NCI-H774 (cell line): ENCODE data around the gene VAT1L.

Experiments
- DNase-seq: peaks from one replicate; lab custom pipeline; 2025; lab: John Stamatoyannopoulos, UW

Gene VAT1L

DNA sequence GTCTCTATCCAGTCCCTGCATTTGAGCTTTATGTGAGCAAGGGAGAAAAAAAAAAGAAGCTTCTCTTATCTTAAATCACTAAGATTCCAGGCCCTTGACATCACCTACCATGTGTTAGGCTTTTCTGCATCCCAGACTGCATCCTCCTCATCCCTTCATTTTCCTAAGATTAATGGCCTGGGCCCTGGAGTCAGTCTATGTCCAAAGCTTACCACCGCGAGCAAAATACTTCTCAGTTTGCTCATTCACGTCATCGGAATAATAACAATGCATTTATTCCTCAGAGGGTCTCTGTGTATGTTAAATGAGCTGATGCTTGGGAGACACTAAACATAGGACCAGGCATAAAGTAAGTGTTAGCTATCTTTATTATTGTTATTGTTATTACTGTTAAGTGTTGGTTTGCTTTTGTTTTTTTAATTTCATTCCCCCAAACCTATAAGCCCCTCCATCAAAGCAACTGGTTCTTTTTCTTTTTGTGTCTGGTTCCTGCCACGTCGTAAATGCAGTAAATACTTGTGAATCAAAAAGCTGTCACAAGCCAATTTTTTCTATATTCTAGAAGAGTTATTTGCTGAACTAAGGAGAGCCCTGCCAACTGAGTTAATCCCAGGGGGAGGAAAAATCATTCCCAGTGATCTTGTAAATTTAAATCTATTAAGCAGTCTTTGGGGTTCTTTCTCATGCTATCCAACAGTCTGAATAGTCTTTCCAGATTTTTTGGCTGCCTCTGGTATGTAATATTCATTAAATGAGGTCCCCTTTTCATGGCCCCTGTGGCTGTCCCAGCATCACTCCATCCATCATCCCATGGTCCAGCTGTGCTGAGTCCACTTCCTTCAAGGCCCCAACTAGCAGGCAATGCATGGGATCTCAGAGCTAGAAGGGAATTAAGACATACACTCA, 46.5 kb downstream of the VAT1L start:
- no peak for DNase-seq

DNA sequence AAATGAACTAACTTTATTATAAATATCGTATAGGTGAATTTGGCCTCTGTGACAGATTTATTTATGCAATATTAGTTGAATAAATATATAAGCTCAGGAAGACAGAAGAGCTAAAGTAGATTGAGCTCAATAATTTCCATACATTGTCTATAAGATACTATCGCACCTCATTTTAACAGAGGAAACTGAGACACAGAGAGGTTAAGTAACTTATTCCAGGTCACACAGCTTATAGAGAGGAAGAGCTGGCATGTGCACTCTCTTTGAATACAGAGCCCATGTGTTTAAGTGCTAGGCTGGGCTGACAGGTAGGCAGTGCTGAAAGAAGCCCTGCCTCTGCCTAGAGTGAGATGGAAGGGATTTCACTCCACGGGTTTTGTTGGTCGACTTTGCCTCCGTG, 48.4 kb downstream of the VAT1L start:
- no peak for DNase-seq

DNA sequence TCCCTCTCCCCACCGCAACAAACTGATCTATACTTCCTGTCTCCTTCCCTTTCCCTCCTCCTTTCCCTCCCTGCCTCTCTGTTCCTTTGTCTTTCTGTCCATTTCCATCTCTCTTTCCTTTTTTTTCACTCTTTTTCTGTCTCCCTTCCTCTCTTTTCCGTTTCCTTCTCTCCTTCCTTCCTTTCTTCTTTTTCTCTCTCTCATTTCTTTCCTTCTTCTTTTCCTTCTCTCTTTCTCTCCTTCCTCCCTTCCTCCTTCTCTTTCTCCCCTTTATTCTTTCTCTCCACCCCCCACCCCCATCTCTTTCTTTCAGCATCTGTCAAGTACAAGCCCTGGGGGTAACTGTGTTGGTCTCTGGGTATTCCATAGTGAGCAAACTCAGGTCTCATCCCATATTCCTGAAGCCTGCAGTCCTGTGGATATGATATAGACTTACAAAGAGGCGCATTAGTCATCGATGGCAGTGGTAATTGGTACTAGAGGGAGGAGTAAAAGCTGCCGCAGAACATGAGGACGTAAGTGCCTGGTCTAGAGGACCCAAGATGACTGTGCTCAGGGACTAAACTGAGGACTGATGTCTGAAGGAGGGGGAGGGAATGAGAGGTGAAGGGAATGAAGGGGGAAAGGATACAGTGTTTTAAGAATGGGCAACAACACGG, 50.4 kb downstream of the VAT1L start:
- DNase-seq, result no peak

DNA sequence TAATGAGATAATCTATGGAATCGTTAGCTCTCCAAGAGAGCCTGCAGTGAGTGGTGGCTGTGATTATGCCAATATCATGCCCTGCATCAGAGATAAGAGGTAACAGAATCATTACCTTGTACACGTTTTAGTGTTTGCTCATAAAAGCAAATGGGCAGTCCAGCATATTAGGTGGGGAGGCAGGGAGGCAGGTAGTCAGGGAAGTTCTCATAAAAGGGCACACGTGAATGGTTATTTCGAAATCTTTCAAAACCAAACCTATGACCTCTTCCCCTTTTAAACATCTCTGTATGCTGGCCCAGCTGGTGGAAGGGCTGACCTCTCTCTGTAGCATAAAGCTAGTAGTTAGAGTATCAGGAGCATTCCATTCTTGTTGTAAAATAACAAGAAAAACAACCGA, 51.7 kb downstream of the VAT1L start:
- DNase-seq, result no peak

DNA sequence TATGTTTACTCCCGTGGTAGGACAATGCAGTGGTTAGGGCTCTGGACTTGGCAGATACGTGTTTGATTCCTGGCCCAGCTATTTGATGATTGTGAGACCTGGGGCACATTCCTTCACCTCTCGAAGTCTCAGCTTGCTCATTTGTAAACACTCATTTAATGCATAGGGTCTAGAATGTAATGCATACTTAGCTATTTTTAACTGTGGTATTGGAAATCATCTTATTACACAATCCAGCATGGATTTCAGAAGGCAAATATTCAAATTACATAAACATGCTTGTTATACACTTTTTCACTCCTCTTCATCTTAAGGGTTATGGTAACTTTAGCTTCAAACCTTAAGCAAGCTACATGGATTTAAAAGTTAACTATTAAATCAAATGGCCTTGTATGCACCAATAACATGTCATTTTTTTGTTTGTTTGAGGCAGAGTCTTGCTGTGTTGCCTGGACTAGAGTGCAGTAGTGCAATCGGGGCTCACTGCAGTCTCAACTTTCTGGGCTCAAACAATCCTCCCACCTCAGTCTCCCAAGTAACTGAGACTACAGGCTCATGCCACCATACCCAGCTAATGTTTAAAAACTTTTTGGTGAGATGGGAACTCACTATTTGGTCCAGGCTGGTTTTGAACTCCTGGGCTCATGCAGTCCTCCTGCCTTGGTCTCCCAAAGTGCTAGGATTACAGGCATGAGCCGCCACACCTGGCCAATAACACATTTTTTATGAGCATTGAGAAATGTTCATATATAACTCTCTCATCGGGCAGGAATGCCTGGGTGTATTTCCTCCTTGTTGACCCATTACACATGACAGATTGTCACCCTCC, 52.5 kb downstream of the VAT1L start:
- DNase-seq, result no peak

DNA sequence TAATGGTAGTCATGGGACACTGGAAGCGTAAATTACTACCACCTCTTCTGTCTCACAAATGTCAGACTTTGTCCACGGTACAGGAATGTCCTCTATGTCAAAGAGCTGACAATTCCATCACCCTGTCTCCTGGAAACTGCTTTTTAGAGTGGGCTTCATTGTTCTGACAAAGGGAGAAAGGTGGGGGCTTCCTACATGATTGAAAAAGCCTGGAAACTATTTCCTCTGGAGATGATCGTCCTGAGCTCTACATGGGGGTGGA, 53.1 kb downstream of the VAT1L start:
- DNase-seq, result no peak

DNA sequence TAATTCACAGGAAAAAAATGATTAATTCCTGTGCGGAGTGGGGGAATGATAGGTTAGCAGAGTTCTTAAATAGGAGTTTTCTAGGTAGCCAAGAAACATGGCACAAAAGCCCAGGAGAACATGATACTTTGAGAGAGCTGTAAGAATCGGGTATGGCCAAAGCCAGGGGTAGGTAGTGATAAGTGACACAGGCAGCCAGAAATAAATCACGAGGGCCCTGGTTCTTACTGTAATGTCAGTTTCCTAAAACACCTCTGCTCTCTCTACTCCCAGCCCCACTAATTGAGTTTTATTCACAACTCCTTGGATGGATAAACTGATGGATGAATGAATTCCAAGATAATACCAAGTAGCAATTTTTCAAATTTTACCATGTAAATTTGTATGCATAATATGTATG, 54.1 kb downstream of the VAT1L start:
- no peak for DNase-seq

DNA sequence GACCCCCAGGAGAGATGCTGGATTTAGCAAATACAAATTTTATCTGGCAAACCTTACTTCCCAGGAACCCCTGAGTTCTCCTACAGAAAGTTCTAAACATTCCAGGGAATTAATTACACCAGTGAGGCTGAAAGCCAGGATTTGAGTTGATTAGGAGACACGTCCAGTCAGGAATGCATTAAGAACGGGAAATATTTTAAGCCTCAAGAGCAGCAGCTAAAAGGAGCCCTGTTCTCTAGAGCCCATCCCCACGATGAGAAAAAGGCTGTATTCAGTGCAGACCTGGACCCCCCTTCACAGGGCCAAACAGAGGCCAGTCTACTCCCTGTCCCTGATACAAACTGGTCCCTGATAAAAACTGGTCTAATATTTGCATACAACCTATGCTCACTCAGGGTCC, 55.0 kb downstream of the VAT1L start:
- DNase-seq, result no peak

DNA sequence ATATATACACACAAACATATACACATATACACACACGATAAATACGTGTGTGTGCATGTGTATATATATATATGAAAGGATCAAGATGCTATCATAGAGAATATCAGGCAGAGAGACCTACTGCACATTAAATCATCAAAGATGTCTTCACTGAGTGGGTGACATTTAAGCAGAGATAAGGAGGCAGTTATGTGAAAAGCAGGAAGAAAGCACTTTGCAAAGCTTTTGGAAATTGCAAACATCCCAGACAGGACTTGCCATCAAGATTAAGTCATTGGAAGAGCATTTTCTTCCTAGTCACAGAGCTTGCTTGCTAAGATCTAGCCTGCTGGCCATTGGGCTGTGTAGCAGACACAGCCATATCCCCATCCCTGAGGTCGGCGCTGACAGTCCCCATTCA, 56.4 kb downstream of the VAT1L start:
- DNase-seq, result no peak

DNA sequence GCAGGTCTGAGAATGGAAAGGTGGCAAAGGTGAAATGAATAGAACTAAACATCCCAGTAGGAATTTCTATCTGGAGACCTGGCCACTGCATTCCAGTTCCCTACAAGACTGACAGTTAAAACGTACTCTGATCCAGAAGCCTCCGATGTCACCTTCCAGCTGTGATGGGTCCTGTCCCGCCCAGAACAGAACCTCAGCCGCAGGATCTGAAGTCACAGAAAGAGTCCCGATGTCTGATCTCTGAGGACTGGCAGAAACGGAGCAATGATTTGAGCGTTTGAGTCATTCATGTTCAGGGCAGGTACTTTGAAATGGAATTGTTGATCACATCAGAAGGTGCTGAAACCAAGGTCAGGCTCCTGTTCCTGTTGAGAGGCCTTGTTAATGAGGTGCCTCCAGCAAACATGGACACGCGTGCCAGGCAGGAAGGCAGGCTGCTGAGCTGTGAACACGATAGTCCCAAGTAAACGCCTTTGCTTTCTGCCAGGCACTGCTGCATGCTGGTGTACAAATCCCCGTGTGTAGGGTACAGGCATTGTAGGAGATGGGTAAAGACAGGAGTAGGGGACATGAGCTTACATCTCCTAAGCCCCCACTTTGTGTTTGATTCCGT, 61.4 kb downstream of the VAT1L start:
- no peak for DNase-seq

DNA sequence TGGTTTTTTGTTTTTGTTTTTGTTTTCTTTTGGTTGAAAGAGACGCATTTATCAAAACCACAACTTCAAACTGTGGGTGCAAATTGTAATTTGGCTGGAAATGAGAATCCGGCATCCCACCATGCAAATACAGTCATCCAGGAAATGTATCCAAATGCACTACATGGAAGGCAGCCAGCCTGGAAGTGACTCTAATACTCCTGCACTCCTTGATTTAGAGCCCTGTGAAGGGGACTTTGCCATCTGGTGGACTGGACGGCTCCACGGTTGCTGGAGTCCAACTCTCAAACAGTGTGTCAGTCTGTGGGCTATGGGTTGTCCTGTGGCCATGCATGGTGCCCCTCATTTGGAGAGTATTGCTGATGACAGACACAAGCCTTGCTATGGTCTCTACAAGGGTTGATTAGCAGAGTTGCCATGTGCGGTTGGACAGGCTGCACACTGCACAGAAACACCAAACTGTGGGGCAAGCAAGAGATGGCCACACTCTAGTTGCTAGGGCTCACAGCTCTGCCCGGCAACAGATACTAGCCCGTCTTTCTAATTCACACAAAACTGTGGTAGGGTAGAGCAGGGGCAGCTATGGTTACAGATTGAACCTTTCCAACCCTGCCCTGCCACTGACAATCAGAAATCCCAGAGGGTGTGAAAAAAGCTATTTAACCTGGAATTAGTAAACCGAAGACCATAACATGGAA, 62.4 kb downstream of the VAT1L start:
- DNase-seq, result no peak

DNA sequence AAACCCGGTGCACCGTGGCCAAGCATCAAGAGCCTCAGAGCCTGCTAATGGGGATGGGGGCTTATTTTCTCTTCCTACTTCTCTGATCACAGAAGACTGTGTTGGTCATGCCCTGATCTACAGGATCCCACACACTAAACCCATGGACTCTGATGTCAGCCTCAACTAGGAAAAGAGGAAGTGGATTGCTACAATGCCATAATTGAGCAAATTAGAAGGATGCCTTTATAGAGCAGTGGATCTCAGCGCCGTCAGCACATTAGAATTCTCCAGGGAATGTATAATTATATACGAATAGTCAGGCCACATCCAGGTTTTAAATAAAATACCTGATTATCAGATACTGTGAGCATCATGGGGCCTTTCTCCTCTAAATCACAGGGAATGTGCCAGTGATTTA, 64.8 kb downstream of the VAT1L start:
- no peak for DNase-seq

DNA sequence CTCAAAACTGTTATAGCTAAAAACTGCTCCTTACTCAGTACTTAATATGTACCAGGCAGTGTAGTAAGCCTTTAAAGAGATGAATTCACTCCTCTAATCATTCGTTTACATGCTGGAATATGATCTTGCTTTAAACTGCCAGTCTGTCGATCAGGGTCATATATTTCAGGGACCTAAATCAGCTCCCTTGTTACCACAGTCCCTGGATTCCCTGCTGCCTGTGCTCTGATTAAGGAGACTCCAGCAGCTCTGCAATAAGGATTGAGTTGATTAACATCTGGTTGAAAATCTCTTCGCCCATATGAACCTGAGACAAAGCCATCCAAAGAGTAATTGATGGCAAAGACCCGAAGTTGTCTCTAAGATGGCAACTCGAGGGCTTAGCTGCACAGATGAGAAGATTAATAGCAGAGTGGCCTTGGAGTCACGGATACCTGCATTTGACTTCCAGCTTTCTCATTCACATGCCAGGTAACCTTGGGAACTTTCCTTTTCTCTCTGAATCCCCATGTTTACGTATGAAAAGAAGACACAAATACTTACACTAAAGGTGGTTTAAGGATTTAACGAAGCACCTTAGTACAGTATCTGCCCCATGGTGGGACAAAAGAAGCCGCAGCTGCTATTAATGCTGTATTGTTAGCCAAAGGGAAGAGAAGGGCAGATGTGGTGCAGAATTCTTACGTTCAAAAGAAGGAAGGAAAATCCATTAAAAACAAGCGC, 68.2 kb downstream of the VAT1L start:
- no peak for DNase-seq

DNA sequence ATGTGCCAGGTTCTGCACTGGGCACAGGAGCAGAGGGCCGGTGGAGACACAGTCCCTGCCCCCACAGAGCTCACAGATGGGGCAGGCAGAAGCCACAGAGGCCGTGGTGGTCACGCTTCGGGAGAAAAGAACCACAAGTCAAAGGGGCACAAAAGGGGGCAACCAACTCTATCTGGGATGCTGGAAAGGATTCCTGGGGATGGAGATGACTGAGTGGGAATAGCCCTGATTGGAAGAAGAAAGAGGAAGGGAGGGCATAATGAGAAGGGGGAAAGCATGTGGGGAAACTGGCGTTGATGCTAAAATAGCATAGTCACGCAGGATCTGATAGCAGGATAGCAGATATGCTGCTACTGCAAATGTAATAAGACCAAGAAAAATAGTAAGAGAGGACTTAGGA, 69.7 kb downstream of the VAT1L start:
- no peak for DNase-seq

DNA sequence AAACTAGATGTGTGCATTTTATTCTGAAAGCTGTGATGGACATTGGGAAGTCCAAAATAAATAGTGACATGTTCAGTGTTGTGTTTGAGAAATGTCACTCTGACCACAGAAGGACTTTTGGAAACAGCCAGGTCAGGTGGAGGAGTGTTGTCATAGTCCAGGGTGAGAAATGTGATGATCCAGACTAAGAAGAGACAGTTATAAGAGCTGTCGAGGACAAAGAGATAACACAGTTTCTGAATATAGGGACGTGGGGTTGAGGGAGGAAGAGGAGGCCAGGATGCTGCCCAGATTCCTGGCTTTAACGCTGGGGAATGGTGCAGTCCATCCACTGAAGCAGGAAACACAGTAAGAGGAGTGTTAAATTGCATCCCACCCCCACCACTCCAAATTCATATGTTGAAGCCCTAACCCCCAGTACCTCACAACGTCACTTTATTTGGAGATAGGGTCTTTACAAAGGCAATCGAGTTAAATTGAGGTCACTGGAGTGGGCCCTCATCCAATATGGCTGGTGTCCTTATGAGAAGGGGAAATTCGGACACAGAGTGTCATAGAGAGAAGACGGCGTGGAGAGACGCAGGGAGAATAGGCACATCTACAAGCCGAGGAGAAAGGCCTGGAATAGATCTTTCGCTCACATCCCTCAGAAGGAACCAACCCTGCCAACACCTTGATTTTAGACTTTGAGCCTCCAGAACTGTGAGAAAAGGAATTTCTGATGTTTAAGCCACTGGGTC, 71.3 kb downstream of the VAT1L start:
- DNase-seq, result no peak

DNA sequence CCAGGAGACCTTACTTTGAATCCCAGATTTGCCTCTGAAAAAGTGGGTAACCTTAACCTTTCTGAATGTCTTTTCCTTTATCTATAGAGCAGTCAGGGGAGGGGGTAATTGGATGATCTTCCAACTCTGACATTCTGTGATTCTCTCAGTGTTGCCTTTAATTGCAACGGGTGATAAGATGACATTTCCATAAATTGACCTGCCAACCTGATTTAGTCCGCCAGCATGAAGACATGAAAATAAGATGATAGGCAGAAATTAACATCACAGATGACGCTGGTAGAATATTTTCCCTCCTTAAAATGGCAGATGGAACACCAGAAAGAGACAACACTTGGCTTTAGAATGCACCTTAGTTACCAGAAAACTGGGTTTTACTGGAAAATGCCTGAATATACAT, 72.6 kb downstream of the VAT1L start:
- DNase-seq, result no peak

DNA sequence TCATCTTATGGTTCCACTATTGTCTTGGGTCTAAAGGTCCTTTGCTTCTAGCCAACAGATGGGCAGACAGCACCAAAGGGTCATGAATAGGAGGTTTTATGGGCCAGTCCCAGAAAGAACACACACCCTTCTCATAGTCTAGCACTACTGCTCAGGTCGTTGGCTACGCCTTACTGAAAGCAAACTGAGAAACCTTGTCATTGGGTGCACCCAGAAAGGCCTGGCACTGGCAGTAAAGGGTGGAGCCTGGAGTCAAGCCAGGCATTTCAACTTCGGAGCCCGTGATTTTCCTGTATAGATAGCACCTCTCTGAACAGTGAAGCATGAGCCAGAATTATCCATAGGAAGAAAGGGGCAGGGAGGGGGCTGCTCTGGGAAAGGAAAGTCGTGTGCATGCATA, 74.9 kb downstream of the VAT1L start:
- DNase-seq, result no peak

DNA sequence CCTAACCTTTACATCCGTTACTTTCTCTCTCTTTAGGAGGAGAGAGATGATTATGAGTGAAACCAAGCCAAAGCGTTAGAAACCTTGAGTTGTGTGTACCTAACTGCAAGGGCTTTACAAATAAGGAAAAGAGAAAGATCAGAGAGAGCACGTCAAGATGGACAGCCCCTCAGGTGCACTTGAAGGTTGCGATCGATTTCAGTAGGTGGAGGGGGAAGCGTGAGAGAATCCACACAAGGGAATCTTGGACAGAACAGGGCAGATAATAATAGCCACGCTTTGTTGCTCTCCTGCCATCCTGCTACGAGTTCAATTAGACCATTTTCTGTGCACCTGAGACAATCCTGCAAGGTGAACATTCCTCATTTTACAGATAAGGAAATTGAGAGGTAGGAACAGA, 78.4 kb downstream of the VAT1L start:
- DNase-seq, result no peak

DNA sequence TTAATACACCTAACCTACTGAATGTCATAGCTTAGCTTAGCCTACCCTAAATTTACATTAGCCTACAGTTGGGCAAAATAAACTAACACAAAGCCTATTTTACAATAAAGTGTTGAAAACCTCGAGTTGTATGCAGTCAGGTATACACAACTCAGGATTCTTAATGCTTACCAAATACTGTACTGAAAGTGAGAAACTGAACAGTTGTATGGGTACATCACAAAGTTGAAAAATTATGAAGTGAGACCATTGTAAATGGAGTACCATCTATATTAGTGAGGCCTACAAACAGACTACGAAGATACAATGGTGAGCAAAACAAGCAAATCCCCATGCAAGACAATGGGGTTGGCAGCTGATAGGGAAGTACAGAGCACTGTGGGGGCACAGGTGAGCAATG, 79.7 kb downstream of the VAT1L start:
- DNase-seq, result no peak

DNA sequence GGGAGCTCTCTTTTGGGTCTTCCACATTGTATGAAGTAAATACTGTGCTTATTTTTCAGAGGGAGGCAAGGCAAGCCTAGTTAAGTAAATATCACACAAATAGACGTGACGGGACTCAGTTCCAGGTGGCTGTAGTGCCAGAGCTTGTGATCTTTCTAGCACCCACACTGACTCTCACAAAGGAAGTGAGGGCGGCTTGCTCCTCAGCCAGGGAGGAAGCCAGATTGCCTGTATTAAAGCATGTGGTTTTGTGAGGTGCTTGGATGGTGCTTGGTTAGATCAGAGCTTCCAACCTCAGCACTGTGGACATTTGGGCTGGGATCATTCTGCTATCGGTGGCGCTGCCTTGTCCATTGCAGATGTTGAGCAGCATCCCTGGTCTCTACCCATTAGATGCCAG, 80.1 kb downstream of the VAT1L start:
- DNase-seq, result no peak
